Ovary (tissue), 9 donors: ENCODE results near the gene ENOX1. TPM values are rescaled to one million over a fixed set of nuclear protein-coding genes. Genes with fewer than 3 reads are reported as not detected.

ENCODE experiments used
- DNase-seq, 5 donors: peaks; one replicate each; pipeline ENCODE4 v3.0.0-alpha.2; 2019 to 2020
- H3K27ac ChIP-seq, 2 donors: fragments of 200-600 bp; one replicate each; pipeline versions ENCODE4 v1.5.1 to v1.8.0; 2019 to 2022
- H3K27me3 ChIP-seq: fragments of 200-600 bp; one replicate; pipeline ENCODE4 v1.8.0; 2022
- H3K36me3 ChIP-seq: fragments of 200-600 bp; sonication (generic); one replicate; pipeline ENCODE4 v1.5.1; 2019
- H3K4me1 ChIP-seq: one replicate; pipeline ENCODE4 v1.8.1; 2013; ENCODE audit warnings: mild to moderate bottlenecking, moderate library complexity; ENCODE audit not compliant: insufficient read depth
- H3K4me3 ChIP-seq: fragments of 200-600 bp; sonication (generic); one replicate; pipeline ENCODE4 v1.5.1; 2017
- H3K9me3 ChIP-seq, 2 donors: fragments of 200-600 bp in 1 of 2; sonication (generic) in 1 of 2; one replicate each; pipeline versions ENCODE4 v1.5.1 to v1.8.1; 2013 to 2019; ENCODE audit warnings: mild to moderate bottlenecking in 1 of 2, moderate library complexity in 1 of 2
- EP300 ChIP-seq: sonication (generic); formaldehyde crosslinking; IDR thresholded peaks from one replicate; pipeline ENCODE4 v1.6.1; 2017; ENCODE audit warnings: antibody characterized with exemption
- POLR2A ChIP-seq: fragments of 450-650 bp; IDR thresholded peaks from one replicate; pipeline ENCODE4 v1.6.1; 2017; ENCODE audit warnings: antibody characterized with exemption, mild to moderate bottlenecking, moderate library complexity
- WGBS, 3 donors: extraction: QIAGEN DNeasy Blood & Tissue Kit in 1 of 3; methylation state at CpG; one replicate each; pipeline versions ENCODE4 v1.1.5 to v1.1.7; 2013 to 2017; 5-methylcytosine and 5-hydroxymethylcytosine counted together
- intact Hi-C, 4 donors: fragments of 100-400 bp; cut with DNase I; formaldehyde crosslinking; loops; one replicate each; pipeline versions ENCODE4 v1.11.0 to v1.15.1; 2022 to 2023
- polyA plus RNA-seq, 2 donors: library from polyadenylated mRNA; stranded (reverse); fragments of 200-250 nt in 1 of 2; fragments of 350-450 nt in 1 of 2; fragmentation: Illumina TruSeq in 1 of 2; extraction: RNeasy Lipid Tissue Mini Kit (QIAGEN cat#74804) in 1 of 2; gene quantifications; one replicate each; pipeline ENCODE4 v1.2.3, GENCODE V29; 2013 to 2014
- total RNA-seq, 7 donors: library from RNA; depleted of rRNA in 2 of 7; stranded (reverse); fragments of >200 nt in 2 of 7; fragmentation: NEBNext Ultra II Directional in 3 of 7; extraction: Animal tissue kit (Norgen Biotek cat#: 25700) in 3 of 7; gene quantifications; one replicate each; pipeline versions ENCODE4 v1.1.0 to v1.2.4, GENCODE V29; 2016 to 2023
- TF ChIP-seq, protein P1 (sequence below), 3 donors: fragments of 450-650 bp in 2 of 3; fragments of 200-600 bp in 1 of 3; IDR thresholded peaks; one replicate each; pipeline versions ENCODE4 v1.5.1 to v1.8.0; 2016 to 2022; ENCODE audit warnings: antibody characterized with exemption in 3 of 3, mild to moderate bottlenecking in 1 of 3
- donor health status: DM: no; HTN: no; CAD: no; lungs with moderate emphysema.
- donor health status: DM: no; HTN: no; CAD: no.
- donor health status: Bipolar disorder and iron deficiency.
- donor health status: DM: yes; HTN: yes; CAD: no.
- donor health status: DM: no; HTN: no; CAD: no.
- donor health status: DM: yes; HTN: yes; CAD: no.

ENOX1 gene
- total and polyA plus RNA-seq, 9 donors = 3.6 to 17.5 (median 7.8) TPM

DNA sequence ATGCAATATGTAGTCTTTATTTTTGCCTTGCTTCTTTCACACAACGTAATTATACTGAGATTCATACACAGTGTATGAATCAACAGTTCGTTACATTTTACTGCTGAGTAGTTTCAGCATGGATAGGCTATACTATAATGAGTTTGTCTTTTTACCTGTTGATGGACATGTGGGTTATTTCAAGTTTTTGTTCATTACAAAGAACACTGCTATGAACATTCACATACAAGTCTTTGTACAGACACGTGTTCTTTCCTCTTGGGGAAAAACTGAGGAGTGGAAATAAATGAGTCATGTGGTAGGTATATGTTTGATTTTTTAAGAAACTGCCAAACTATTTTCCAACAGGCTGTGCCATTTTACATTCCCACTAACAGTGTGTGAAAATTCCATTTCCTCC lies 35.1 kb downstream of the ENOX1 start:
- 79 to 85% (median 84%) methylated on average over 3 of the region's 3 CpGs for WGBS, 3 donors
- intact Hi-C loops = no loop called here
- no peaks in the 10 kb centered on the region for H3K4me1 ChIP-seq

DNA sequence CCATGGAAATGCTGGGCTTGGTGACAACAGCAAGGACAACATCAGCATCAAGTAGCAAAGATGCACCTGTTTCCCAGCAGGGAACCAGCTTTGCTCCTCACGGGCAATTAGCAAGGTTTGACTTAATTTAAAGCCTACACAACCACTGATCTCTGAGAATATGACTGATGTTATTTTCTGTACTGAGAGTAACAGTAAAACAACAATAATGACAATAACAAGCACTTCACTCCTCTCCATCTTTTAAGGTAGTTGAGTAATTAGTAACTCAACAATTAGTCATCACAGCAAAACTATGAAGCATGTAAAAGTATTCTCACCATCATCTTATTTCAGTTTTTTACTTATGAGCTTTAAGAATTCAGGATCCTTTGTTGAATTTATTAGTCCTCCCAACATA lies 37.3 kb downstream of the ENOX1 start:
- H3K27me3 ChIP-seq = no peaks in the 10 kb centered on the region
- TF ChIP-seq, protein P1, sequence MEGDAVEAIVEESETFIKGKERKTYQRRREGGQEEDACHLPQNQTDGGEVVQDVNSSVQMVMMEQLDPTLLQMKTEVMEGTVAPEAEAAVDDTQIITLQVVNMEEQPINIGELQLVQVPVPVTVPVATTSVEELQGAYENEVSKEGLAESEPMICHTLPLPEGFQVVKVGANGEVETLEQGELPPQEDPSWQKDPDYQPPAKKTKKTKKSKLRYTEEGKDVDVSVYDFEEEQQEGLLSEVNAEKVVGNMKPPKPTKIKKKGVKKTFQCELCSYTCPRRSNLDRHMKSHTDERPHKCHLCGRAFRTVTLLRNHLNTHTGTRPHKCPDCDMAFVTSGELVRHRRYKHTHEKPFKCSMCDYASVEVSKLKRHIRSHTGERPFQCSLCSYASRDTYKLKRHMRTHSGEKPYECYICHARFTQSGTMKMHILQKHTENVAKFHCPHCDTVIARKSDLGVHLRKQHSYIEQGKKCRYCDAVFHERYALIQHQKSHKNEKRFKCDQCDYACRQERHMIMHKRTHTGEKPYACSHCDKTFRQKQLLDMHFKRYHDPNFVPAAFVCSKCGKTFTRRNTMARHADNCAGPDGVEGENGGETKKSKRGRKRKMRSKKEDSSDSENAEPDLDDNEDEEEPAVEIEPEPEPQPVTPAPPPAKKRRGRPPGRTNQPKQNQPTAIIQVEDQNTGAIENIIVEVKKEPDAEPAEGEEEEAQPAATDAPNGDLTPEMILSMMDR (IDR thresholded peaks at IDR 0.05) = no peak
- TF ChIP-seq EP300 (no peak), POLR2A (no peak)
- no peak overlapping the region for H3K27ac ChIP-seq
- no peaks in the 10 kb centered on the region for H3K4me1 ChIP-seq
- intact Hi-C loops = no loop called here
- H3K9me3 ChIP-seq = no peaks in the 10 kb centered on the region
- H3K36me3 ChIP-seq = no peaks in the 10 kb centered on the region
- no peak for DNase-seq
- no peak overlapping the region for H3K4me3 ChIP-seq
- 83 to 91% (median 91%) methylated on average over 1 of the region's 1 CpG for WGBS, 3 donors

More for the DNA sequence above, 35.1 kb downstream of the ENOX1 start:
- Histone ChIP-seq H3K9me3 (no peaks in the 10 kb centered on the region), H3K27ac (no peak overlapping the region), H3K36me3 (no peaks in the 10 kb centered on the region), H3K4me3 (no peak overlapping the region), H3K27me3 (no peaks in the 10 kb centered on the region)
- no peak for DNase-seq
- TF ChIP-seq EP300 = no peak
- TF ChIP-seq, protein P1 (IDR thresholded peaks at IDR 0.05) = no peak
- TF ChIP-seq POLR2A = no peak

DNA sequence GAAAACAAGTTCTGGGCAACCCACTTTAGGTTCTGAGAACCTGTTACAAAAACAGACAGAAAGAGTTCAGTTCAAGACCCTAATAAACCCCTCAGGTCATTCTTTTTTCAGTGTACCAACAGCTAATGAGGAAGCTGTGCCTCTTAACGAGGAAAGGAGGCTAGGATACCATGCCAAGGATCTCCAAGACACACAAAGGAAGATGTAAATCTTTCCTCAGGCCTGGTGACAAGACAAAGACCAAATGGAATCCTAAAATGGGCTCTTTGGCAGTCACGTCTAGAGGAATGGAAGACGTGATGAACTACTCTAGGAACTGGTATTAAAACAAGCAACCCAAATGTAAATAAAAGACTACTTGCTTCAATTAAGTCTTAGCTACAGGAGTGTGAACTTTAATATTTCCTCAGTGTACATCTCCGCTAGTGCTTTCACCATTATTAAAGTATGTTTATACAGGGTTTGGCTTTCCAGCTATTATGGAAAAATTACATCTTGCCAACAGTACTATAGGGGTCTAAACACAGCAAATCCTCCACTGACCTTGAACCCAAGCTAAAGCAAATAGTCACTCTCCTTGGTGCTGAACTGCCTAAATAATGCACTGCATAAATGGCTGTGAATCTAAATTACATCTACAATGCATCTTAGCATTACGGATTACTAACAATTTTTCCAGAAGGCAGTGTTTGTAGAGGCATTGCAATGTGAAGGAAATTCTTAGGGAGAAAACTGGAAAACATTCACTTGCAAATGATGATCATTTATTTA lies 42.3 kb downstream of the ENOX1 start:
- H3K4me3 ChIP-seq = no peak overlapping the region
- intact Hi-C loops = no loop called here
- H3K36me3 ChIP-seq = no peaks in the 10 kb centered on the region
- WGBS, 3 donors = 72 to 77% (median 76%) methylated on average over 5 of the region's 5 CpGs
- TF ChIP-seq, protein P1 (IDR thresholded peaks at IDR 0.05) = no peak
- TF ChIP-seq EP300 = no peak
- TF ChIP-seq POLR2A = no peak
- H3K9me3 ChIP-seq = no peaks in the 10 kb centered on the region
- no peak for DNase-seq
- no peak overlapping the region for H3K27ac ChIP-seq
- H3K27me3 ChIP-seq = no peaks in the 10 kb centered on the region
- H3K4me1 ChIP-seq = no peaks in the 10 kb centered on the region

DNA sequence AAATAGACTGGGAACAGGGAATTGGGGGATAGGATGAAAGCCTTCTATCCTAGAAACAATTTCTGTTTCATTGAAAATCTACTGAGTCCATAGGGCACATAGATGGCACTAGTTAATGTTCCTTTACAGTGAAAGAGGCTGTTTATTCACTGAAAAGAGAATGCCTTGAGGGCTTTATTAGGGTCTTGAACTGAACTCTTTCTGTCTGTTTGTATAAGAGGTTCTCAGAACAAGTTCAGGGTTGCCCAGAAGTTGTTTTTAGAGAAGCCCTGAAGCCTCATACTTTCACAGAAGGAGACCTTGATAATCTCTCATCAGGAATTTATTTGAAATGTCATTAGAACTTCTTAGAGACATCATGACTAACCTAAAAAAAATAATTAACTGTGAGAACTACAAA lies 43.9 kb downstream of the ENOX1 start:
- Histone ChIP-seq H3K4me1 (no peaks in the 10 kb centered on the region), H3K27me3 (no peaks in the 10 kb centered on the region), H3K9me3 (no peaks in the 10 kb centered on the region), H3K27ac (no peak overlapping the region), H3K4me3 (no peak overlapping the region), H3K36me3 (no peaks in the 10 kb centered on the region)
- no peak for DNase-seq
- intact Hi-C loops = no loop called here
- no peak for TF ChIP-seq POLR2A
- no peak for TF ChIP-seq EP300
- TF ChIP-seq, protein P1 (IDR thresholded peaks at IDR 0.05) = no peak
